Measurements from ENCODE around the gene ABHD11.

The ABHD11 gene

DNA sequence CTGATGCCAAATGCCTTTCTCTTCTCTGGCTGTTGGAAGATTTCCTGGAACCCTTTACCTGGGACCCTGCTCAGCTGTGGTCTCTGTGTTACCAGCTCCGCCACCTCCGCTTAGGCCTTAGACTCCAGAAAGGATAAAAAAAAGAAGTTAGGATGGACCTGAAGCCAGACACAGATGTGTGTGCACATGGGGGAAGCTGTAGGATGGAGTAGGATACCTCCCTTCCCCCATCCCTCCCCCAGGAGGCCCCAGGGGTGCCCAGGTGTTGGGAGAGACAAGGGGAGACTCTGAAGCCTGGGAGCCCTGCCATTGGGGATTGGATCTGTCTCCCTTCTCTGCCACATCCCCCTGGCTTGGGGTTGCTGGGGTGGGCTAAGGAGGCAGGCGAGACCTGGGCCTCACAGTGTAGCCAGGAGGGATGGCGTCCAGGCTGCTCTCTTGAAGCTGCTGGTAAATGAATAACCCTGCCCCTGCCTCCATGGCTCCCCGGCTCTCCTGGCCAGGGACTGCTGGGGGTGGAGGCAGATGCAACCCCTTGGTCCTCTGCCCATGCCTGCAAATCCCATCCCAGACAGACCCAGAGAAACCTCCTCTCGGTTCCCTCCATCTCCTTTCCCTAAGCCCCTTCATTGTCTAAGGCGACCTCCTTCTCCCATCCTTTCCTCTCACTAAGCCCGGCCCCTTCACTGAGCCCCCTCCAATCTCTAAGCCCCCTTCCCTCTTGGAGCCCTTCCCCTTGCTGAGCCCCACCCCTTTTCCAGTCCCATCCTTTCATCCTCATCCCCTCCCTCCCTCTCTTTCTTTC is 23.5 kb upstream of the ABHD11 start:
- no peaks in the 10 kb centered on the region for H3K36me3 Mint-ChIP-seq
- no peak overlapping the region for H3K4me3 Mint-ChIP-seq
- peaks cover 26% of the 10 kb centered on the region for H3K27me3 Mint-ChIP-seq
- H3K4me1 Mint-ChIP-seq = no peaks in the 10 kb centered on the region
- no peak for ATAC-seq
- H3K27ac Mint-ChIP-seq = no peak overlapping the region
- no peaks in the 10 kb centered on the region for H3K9me3 Mint-ChIP-seq

DNA sequence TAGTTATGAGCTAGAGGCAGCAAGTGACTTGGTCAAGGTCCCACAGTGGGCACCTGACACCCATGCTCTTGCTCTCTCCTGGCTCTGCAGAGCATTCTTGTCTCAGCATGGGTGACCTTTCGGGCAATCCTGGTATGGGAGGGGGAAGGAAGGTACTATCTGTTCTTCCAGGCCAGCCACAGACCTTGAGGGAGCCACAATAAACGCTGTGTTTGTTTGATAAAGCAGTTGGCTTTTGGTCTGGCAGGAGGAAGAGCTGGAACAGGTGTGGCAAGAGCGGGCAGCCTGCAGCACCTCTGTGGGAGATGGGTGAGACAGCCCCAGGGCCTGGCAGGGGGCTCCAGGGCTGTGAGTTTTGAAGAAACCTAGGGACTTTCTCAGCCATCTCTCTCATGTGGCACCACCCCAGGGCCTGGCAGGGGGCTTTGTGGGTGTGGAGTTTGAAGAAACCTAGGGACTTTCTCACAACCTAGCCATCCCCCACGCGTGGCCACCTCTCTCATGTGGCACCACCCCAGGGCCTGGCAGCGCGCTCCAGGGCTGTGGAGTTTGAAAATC is 20.1 kb upstream of the ABHD11 start:
- H3K27me3 Mint-ChIP-seq = peaks cover 17% of the 10 kb centered on the region
- peaks cover 2% of the 10 kb centered on the region for H3K9me3 Mint-ChIP-seq
- no peak for ATAC-seq
- no peaks in the 10 kb centered on the region for H3K36me3 Mint-ChIP-seq
- H3K27ac Mint-ChIP-seq = no peak overlapping the region
- H3K4me1 Mint-ChIP-seq = no peaks in the 10 kb centered on the region
- no peak overlapping the region for H3K4me3 Mint-ChIP-seq

DNA sequence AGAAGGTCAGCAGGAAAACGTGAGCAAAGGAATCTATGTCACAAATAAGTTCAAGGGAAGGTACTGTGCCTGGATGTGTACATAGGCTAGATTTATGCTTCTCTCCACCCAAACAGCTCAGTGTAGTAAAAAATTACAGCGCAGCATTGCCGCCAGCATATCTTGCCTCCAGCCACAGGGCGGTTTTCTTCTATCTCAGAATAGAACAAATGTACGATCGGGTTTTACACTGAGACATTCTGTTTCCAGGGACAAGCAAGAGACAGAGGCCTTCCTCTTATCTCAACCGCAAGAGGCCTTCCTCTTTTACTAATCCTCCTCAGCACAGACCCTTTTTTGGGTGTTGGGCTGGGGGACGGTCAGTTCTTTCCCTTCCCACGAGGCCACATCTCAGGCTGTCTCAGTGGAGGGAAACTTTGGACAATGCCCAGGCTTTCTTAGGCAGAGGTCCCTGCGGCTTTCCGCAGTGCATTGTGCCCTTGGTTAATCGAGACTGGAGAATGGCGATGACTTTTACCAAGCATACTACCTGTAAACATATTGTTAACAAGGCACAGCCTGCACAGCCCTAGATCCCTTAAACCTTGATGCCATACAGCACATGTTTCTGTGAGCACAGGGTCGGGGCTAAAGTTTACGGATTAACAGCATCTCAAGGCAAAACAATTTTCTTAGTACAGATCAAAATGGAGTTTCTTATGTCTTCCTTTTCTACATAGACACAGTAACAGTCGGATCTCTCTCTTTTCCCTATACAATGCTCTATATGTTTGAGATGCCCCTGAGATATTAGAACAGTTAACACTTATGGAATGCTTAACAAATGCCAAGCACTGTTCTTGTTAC is 11.6 kb upstream of the ABHD11 start:
- Mint-ChIP-seq H3K27me3 (no peaks in the 10 kb centered on the region), H3K36me3 (no peaks in the 10 kb centered on the region), H3K27ac (no peak overlapping the region), H3K4me3 (no peak overlapping the region), H3K9me3 (peaks cover 2% of the 10 kb centered on the region), H3K4me1 (peaks cover 6% of the 10 kb centered on the region)
- ATAC-seq = no peak

DNA sequence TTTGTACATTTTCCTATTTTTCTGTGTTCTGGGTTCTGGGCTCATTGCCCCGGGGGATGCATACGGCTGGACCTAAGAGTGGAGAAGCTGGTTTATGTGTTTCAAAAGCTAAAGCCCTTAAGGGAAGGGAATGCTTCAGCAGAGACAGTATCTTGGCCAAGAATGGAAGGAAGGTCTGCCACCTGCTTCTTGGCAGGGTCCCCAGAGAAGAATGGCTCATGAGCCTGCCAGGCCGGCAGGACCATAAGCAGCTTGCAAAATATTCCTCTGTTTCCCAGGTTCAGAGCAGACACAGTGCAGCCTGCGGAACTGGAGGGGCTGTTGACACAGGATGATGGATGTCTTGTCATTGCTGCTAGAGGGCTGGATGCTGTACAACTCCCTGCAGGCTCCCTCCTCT is 7.8 kb upstream of the ABHD11 start:
- Mint-ChIP-seq H3K9me3 (no peaks in the 10 kb centered on the region), H3K36me3 (no peaks in the 10 kb centered on the region), H3K4me1 (peaks cover 25% of the 10 kb centered on the region), H3K27ac (no peak overlapping the region), H3K4me3 (no peak overlapping the region), H3K27me3 (no peaks in the 10 kb centered on the region)
- no peak for ATAC-seq

DNA sequence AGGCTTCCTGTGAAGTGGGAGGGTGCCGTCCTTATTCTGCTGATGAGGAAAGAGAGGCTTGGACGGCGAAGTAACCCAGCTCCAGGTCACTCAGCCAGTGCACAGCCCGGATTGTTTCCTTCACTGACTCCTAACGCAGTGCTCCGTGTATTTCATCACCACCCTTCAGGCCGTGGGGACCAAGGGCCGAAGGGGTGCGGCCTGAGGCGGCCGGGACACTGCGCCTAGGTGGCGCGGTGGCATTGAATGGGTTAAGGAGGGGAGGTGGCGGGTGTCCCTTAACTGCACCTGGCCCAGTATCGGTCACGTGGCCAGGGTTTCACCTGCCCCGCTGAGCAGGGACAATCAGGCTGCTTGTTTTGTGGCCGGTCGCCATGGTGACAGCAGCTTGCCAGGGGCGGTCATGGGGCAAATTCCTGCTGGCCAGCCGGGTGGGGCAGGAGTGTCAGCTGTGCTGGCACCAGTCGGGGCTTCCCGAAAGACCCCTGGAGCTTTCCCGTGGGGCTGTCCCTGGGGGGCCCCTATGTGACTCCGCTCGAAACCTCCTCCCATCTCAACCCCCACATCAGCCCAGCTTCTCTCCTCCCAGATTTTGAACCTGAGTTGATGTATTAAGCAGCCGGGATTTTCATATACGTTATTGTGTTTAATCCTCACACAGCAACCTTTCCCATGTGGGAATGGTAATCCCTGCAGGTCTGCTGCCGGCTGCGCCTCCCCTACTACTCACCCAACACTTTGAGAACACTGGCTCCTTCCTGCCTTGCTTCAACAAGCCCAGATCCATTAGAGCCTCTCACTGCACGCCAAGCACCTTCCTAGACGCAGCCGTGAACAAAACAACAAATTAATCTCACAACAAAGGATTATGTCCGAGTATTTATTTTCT is 4.4 kb upstream of the ABHD11 start:
- no peaks in the 10 kb centered on the region for H3K27me3 Mint-ChIP-seq
- no peaks in the 10 kb centered on the region for H3K36me3 Mint-ChIP-seq
- ATAC-seq = no peak
- peaks cover 27% of the 10 kb centered on the region for H3K4me1 Mint-ChIP-seq
- no peaks in the 10 kb centered on the region for H3K9me3 Mint-ChIP-seq
- no peak overlapping the region for H3K27ac Mint-ChIP-seq
- no peak overlapping the region for H3K4me3 Mint-ChIP-seq

DNA sequence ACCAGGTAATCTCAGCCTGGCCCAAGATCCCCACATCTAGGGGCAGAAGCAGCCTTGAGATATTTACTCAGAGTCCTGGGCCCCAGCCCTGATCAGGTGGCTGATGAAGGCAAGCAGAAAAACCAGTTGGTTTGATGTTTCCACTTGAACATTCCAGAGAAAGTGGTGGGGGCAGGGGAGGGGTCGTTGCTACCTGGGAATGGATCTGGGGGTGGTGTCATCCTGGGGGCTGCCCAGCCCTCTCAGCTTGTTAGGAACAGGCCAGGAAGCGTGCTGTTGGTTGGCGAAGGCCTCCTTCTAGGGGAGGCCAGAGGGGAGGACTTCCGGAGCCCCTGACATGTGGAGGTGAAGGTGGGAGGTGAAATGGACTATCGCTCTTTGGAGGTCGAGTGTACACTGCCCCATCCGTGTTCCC is 3.7 kb upstream of the ABHD11 start:
- Mint-ChIP-seq H3K27me3 (no peaks in the 10 kb centered on the region), H3K4me3 (no peak overlapping the region), H3K9me3 (no peaks in the 10 kb centered on the region), H3K4me1 (peaks cover 34% of the 10 kb centered on the region), H3K36me3 (no peaks in the 10 kb centered on the region), H3K27ac (no peak overlapping the region)
- no peak for ATAC-seq

DNA sequence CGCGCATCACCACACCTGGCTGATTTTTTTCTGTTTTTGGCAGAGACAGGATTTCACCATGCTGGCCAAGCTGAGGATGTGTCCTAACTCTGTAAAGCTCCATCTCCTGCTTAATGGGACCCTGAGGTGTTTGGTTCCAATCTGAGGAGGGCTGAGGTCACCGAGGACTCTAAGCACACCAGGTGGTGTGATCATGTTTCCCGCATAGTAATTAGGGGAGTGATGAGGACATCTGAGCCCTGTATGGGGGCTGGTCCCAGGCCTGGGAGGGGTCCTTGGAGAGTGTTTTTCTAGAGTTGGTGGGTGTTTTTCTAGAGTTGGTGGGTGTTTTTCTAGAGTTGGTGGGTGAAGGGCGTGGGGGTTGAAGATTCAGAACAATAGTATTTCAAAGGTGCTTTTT is 3.0 kb upstream of the ABHD11 start:
- Mint-ChIP-seq H3K9me3 (no peaks in the 10 kb centered on the region), H3K27ac (no peak overlapping the region)

DNA sequence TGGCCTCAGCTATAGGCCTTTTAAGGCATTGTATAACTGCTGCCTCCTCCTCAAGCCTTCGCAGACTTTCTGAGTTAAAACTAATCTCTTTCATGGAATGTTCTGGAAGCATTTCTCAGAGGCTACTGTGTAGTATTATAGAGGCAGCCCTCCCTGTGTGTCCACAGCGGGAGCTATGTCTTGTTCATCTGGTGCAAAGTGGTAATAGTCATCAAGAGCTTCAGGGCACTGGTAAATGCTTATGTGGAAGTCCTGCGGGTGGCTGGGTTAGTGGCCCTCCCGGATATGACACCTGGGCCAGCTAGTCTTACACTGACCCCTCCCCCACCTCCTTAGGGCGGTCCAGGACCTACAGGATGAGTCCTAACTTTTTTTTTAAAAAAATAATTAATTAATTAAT is 2.2 kb upstream of the ABHD11 start:
- Mint-ChIP-seq H3K4me3 (peak overlapping the region; percentile 31), H3K27me3 (no peaks in the 10 kb centered on the region), H3K27ac (no peak overlapping the region), H3K36me3 (no peaks in the 10 kb centered on the region), H3K4me1 (peaks cover 36% of the 10 kb centered on the region), H3K9me3 (no peaks in the 10 kb centered on the region)
- no peak for ATAC-seq

More for the DNA sequence above, 3.0 kb upstream of the ABHD11 start:
- Mint-ChIP-seq H3K27me3 (no peaks in the 10 kb centered on the region), H3K36me3 (no peaks in the 10 kb centered on the region), H3K4me3 (no peak overlapping the region), H3K4me1 (peaks cover 36% of the 10 kb centered on the region)
- ATAC-seq = no peak

DNA sequence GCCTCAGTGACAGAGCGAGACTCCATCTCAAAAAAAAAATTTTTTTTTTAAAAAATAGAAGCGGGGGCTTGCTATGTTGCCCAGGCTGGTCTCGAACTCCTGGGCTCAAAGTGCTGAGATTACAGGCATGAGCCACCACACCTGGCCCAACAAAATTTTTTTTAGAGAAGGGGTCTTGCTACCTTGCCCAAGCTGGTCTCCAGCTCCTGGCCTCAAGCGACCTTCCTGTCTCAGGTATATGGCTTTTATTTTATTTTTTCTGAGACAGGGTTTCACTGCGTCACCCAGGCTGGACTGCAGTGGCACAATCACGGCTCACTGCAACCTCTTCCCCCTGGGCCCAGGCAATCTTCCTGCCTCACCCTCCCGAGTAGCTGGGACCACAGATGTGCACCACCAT is 1.6 kb upstream of the ABHD11 start:
- ATAC-seq = no peak
- H3K4me1 Mint-ChIP-seq = peaks cover 37% of the 10 kb centered on the region
- no peaks in the 10 kb centered on the region for H3K36me3 Mint-ChIP-seq
- H3K4me3 Mint-ChIP-seq = peak overlapping the region; percentile 31
- H3K27ac Mint-ChIP-seq = no peak overlapping the region
- H3K27me3 Mint-ChIP-seq = no peaks in the 10 kb centered on the region
- no peaks in the 10 kb centered on the region for H3K9me3 Mint-ChIP-seq

DNA sequence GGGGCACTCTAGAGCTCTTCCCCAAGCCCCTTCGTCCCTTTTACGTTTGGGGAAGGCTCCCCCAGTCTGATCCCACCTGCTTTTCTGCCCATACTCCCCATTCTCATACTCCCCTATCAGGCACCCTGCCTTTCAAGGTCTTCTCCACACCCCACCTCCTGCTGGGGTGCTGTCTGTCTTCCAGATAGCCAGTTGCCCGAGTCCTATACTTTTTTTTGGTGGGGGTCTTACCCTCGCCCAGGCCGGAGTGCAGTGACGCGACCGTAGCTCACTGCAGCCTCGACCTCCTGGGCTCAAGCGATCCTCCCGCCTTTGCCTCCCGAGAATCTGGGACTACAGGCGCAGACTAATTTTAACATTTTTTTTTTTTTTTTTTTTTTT is 775 bp upstream of the ABHD11 start:
- H3K27ac Mint-ChIP-seq = peak overlapping the region; percentile 94
- peak; percentile 0 for ATAC-seq

DNA sequence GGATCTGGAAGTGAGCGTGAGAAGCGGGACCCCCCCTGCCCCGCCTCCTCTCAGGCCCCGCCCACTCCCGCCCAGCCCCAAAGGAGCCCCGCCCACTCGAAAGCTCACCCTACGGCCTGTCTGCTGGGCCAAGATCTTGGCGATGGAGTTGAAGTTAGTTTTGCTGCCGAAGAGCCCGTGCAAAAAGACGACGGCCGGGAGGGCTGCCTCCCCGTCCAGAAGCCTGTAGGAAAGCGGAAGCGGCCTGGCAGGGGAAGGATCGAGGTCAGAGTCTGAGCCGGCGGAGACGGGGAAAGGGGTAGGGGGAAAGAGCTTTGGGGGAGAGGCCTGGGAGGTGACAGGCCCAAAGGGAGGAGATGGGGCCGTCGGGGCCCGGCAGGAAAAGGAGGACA is 386 bp downstream of the ABHD11 start:
- Mint-ChIP-seq H3K4me1 (peaks cover 38% of the 10 kb centered on the region), H3K36me3 (no peaks in the 10 kb centered on the region), H3K27ac (peak overlapping the region; percentile 94), H3K4me3 (peak overlapping the region; percentile 95), H3K9me3 (no peaks in the 10 kb centered on the region), H3K27me3 (no peaks in the 10 kb centered on the region)
- peak; percentile 39 for ATAC-seq

More for the DNA sequence above, 775 bp upstream of the ABHD11 start:
- H3K4me1 Mint-ChIP-seq = peaks cover 45% of the 10 kb centered on the region
- no peaks in the 10 kb centered on the region for H3K36me3 Mint-ChIP-seq
- H3K27me3 Mint-ChIP-seq = no peaks in the 10 kb centered on the region
- no peaks in the 10 kb centered on the region for H3K9me3 Mint-ChIP-seq
- H3K4me3 Mint-ChIP-seq = peak overlapping the region; percentile 95

DNA sequence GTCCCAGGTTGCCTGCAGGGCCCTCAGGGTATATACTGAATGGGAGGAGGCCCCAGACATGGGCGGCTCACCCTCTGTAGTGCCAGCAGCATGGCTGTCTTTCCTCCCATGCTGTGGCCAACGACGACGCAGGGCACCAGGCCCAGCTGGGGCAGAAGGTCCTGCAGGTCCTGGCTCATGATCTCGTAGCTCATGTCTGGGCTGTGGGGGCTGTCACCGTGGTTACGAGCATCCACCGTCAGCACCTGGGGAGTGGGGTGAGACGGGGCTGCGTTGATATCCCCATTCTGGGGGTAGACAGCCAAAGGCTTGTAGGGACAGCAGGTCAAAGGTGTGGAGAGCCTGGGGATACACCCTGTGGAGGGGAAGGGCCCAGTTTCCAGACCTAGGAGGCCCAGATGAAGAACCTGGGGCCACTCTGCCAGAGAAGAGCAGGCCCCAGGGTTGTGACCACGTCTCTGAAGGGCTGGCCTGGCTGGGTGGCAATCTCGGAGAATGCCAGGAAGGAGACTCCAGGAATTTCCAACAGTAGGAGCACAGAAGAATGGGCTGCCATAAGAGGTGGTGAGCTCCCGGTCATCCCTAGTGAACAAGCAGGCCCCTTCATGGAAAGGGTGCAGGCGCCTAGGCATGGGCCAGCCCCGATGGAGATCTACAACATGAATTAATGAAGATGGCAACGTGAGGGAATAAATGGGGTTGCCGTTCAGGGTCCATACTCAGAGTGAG is 947 bp downstream of the ABHD11 start:
- H3K36me3 Mint-ChIP-seq = no peaks in the 10 kb centered on the region
- peak overlapping the region; percentile 94 for H3K27ac Mint-ChIP-seq
- peaks cover 32% of the 10 kb centered on the region for H3K4me1 Mint-ChIP-seq
- no peaks in the 10 kb centered on the region for H3K9me3 Mint-ChIP-seq
- H3K4me3 Mint-ChIP-seq = peak overlapping the region; percentile 95
- no peaks in the 10 kb centered on the region for H3K27me3 Mint-ChIP-seq
- no peak for ATAC-seq

DNA sequence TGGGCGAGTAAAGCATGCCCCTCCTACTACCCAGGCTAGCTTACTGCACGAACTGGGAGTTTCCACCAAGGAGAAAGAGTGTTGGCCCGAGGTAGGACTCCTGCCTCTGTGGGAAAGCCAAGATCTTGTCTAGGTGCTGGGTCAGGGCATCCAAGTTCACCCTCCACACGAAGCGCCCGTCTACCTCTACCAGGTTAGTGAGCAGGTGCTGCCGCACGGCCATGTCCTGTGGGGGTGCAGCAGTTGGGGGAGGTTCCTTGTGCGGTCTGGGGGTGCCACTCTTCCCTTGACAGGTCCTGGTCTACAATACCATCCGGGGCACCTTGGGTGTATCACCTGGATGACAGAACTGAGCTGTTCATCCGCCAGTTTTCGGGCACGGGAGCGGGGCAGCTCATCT is 1.7 kb downstream of the ABHD11 start:
- peak overlapping the region; percentile 95 for H3K4me3 Mint-ChIP-seq
- no peaks in the 10 kb centered on the region for H3K27me3 Mint-ChIP-seq
- H3K36me3 Mint-ChIP-seq = no peaks in the 10 kb centered on the region
- no peaks in the 10 kb centered on the region for H3K9me3 Mint-ChIP-seq
- peaks cover 27% of the 10 kb centered on the region for H3K4me1 Mint-ChIP-seq
- ATAC-seq = no peak
- H3K27ac Mint-ChIP-seq = no peak overlapping the region

DNA sequence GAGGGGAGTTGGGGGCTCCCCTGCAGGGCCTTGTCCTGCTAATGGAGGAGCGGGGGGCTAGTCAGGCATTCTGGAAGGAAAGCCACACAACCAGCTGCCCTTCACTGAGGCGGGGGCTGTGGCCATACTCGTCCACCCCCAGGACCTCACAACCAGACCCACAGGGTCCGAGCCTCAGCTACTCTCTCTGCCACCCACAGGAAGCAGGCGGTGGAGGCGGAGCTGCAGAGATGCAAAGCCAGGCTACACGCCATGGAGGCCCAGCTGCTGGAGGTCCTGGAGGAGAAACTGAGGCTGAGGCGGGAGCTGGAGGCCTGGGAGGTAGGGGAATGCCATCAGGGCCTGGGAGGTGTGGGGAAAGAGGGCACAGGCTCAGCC is 3.1 kb downstream of the ABHD11 start:
- Mint-ChIP-seq H3K4me3 (no peak overlapping the region), H3K36me3 (no peaks in the 10 kb centered on the region), H3K27me3 (no peaks in the 10 kb centered on the region), H3K9me3 (no peaks in the 10 kb centered on the region), H3K27ac (no peak overlapping the region), H3K4me1 (peaks cover 27% of the 10 kb centered on the region)
- no peak for ATAC-seq
